GM12878 (cell line): ENCODE results near the gene MYH10. TPM values are rescaled to one million over a fixed set of nuclear protein-coding genes. Genes with fewer than 3 reads are reported as not detected.
A peak's percentile ranks its signal among the peaks of the same experiment; 100 is the strongest.

Experiments used
- ATAC-seq: fragments of 200-7000 bp; cut with Tn5 transposase; 3 replicates; pipeline ENCODE4 v1.9.1; 2020; ENCODE audit warnings: mild to moderate bottlenecking, moderate library complexity
- BruUV-seq: library from RNA; stranded (reverse); fragments of 400-500 nt; replicated peaks from 2 replicates; lab custom pipeline; 2021; lab: Mats Ljungman, UMichigan
- CTCF ChIA-PET: fragments of 300-600 bp; sonication (Branson Sonifier 250); formaldehyde crosslinking; extraction: SDS; loops from one replicate; lab custom pipeline; 2021; ENCODE audit warnings: inconsistent platforms; lab: Yijun Ruan, JAX
- POLR2A ChIA-PET: fragments of 350-600 bp; formaldehyde crosslinking; extraction: SDS; loops from one replicate; lab custom pipeline; 2021; ENCODE audit warnings: inconsistent platforms; lab: Charles Lee
- RAD21 ChIA-PET: fragments of 300-600 bp; sonication (Branson Sonifier 250); formaldehyde crosslinking; loops from one replicate; lab custom pipeline; 2023; ENCODE audit warnings: antibody characterized with exemption; ENCODE audit not compliant: unreplicated experiment; lab: Charles Lee
- SMC1A ChIA-PET: fragments of 300-600 bp; sonication (Branson Sonifier 250); formaldehyde crosslinking; loops from one replicate; lab custom pipeline; 2023; ENCODE audit not compliant: unreplicated experiment, uncharacterized antibody; lab: Charles Lee
- DNase-seq: peaks from one replicate; pipeline ENCODE4 v3.0.0-alpha.2; 2011; ENCODE audit warnings: low read depth, low spot score
- FAIRE-seq: peaks from 3 replicates; lab custom pipeline; 2011; peaks lifted over from hg19 to GRCh38; lab: Jason Lieb, UNC
- H2AFZ ChIP-seq: 2 replicates; pipeline ENCODE4 v1.6.0; 2011; ENCODE audit warnings: low read depth, low read length, control low read depth; ENCODE audit not compliant: control insufficient read depth
- H3K27ac ChIP-seq: 2 replicates; pipeline ENCODE4 v1.5.1; 2011; ENCODE audit warnings: control low read depth; ENCODE audit not compliant: control insufficient read depth, insufficient read depth
- H3K27me3 ChIP-seq, 2 experiments: replicated peaks in 1 of 2; 2 replicates each; pipeline versions ENCODE4 v1.6.0 to v1.6.1; 2011; ENCODE audit warnings: low read length in 1 of 2; ENCODE audit not compliant: control insufficient read depth in 2 of 2, insufficient read depth in 2 of 2
- H3K36me3 ChIP-seq, 2 experiments: 2 replicates each; pipeline ENCODE4 v1.5.1; 2011; ENCODE audit warnings: low read length in 1 of 2; ENCODE audit not compliant: control insufficient read depth in 2 of 2, insufficient read depth in 2 of 2
- H3K4me1 ChIP-seq: 2 replicates; pipeline ENCODE4 v1.6.1; 2011; ENCODE audit warnings: mild to moderate bottlenecking, low read length, moderate library complexity, mixed read lengths; ENCODE audit not compliant: control insufficient read depth, insufficient read depth
- H3K4me2 ChIP-seq: 2 replicates; pipeline ENCODE4 v1.6.0; 2011; ENCODE audit warnings: control low read depth; ENCODE audit not compliant: control insufficient read depth, insufficient read depth
- H3K4me3 ChIP-seq: fragments of 200-600 bp; sonication (generic); 2 replicates; pipeline ENCODE4 v1.5.1; 2016
- H3K79me2 ChIP-seq: 2 replicates; pipeline ENCODE4 v1.6.0; 2011; ENCODE audit warnings: low read length; ENCODE audit not compliant: control insufficient read depth, insufficient read depth
- H3K9ac ChIP-seq: 2 replicates; pipeline ENCODE4 v1.8.0; 2011; ENCODE audit warnings: low read length, control low read depth, mixed read lengths; ENCODE audit not compliant: control insufficient read depth, insufficient read depth
- H3K9me3 ChIP-seq: replicated peaks from 3 replicates; pipeline ENCODE4 v1.5.1; 2011; ENCODE audit warnings: mild to moderate bottlenecking, low read length; ENCODE audit not compliant: control insufficient read depth, insufficient read depth
- H4K20me1 ChIP-seq: 2 replicates; pipeline ENCODE4 v1.6.0; 2011; ENCODE audit not compliant: control insufficient read depth, insufficient read depth
- BRCA1 ChIP-seq: IDR thresholded peaks from 2 replicates; pipeline ENCODE4 v1.6.1; 2011; ENCODE audit warnings: low read depth, low read length, improper control_type of control experiment
- CTCF ChIP-seq, 3 experiments: IDR thresholded peaks in 2 of 3; conservative IDR thresholded peaks in 1 of 3; 2 replicates each; pipeline ENCODE4 v1.5.1; 2011; ENCODE audit warnings: low read depth in 3 of 3, low read length in 3 of 3, mild to moderate bottlenecking in 3 of 3, control low read depth in 2 of 3, moderate library complexity in 2 of 3, inconsistent platforms in 1 of 3, mixed read lengths in 1 of 3; ENCODE audit not compliant: control insufficient read depth in 2 of 3, insufficient read depth in 1 of 3; ENCODE audit errors: extremely low read depth in 1 of 3
- RAD21 ChIP-seq: IDR thresholded peaks from 2 replicates; pipeline ENCODE4 v1.6.1; 2011; ENCODE audit warnings: mild to moderate bottlenecking, low read depth, low read length, moderate library complexity; ENCODE audit not compliant: insufficient read depth
- RAD51 ChIP-seq: fragments of 450-650 bp; IDR thresholded peaks from 2 replicates; pipeline ENCODE4 v1.6.1; 2016; ENCODE audit warnings: moderate library complexity, mild to moderate bottlenecking, inconsistent platforms
- RB1 ChIP-seq: fragments of 450-650 bp; formaldehyde crosslinking; IDR thresholded peaks from 2 replicates; pipeline ENCODE4 v1.6.1; 2017; ENCODE audit warnings: mild to moderate bottlenecking, borderline replicate concordance
- RELA ChIP-seq: fragments of 450-650 bp; IDR thresholded peaks from 2 replicates; pipeline ENCODE4 v1.8.0; 2014; ENCODE audit warnings: borderline replicate concordance; ENCODE audit not compliant: partially characterized antibody
- RFX5 ChIP-seq: IDR thresholded peaks from 2 replicates; pipeline ENCODE4 v1.6.1; 2011; ENCODE audit warnings: low read depth, low read length, improper control_type of control experiment
- SKIL ChIP-seq: fragments of 450-650 bp; IDR thresholded peaks from 2 replicates; pipeline ENCODE4 v1.6.1; 2017; ENCODE audit warnings: mild to moderate bottlenecking, low read depth, inconsistent platforms; ENCODE audit not compliant: poor library complexity, severe bottlenecking
- WGBS: methylation state at CpG from one replicate; pipeline ENCODE4 v1.1.6; 2016; ENCODE audit warnings: low lambda C conversion rate; ENCODE audit not compliant: insufficient replicate concordance, insufficient coverage; ENCODE audit errors: missing lambda C conversion rate; 5-methylcytosine and 5-hydroxymethylcytosine counted together
- in situ Hi-C: fragments of 300-500 bp; cut with MboI; formaldehyde crosslinking; loops from 9 replicates; pipeline ENCODE4 v1.14.3; 2018; ENCODE audit warnings: mixed read lengths
- intact Hi-C: fragments of 100-400 bp; cut with micrococcal nuclease; formaldehyde crosslinking; loops from one replicate; pipeline ENCODE4 v1.14.2; 2022; ENCODE audit not compliant: unreplicated experiment
- polyA plus RNA-seq, 11 experiments: library from polyadenylated mRNA; depleted of rRNA in 4 of 11; unstranded in 6 of 11; stranded (reverse) in 5 of 11; fragments of >200 nt; fragmentation: Nextera tagmentation in 4 of 11; fragmentation: Illumina TruSeq in 1 of 11; extraction: Ambion mirVana in 4 of 11; extraction: Trizol in 1 of 11; gene quantifications; 1 replicate in 1 of 11; 2 replicates in 10 of 11; pipeline versions ENCODE4 v1.2.1 to v1.2.3, GENCODE V29; 2011 to 2016; ENCODE audit warnings: inconsistent platforms in 2 of 11, missing spikeins in 2 of 11, low read depth in 1 of 11
- total RNA-seq, 4 experiments: library from RNA; depleted of rRNA in 3 of 4; stranded (reverse); fragments of >200 nt in 3 of 4; fragmentation: Illumina TruSeq in 1 of 4; extraction: Trizol in 1 of 4; gene quantifications; 2 replicates each; pipeline versions ENCODE4 v1.2.1 to v1.2.3, GENCODE V29; 2013 to 2021

MYH10 gene
- total and polyA plus RNA-seq, 10 of the 15 experiments (the other 5 are each of a cell fraction or from before 2014, with no cell fraction given) = 0.33 to 7.1 (median 1.0) TPM

GRCh38 chr17:8651013-8651412, 20.5 kb upstream of the MYH10 start:
- H3K4me3 ChIP-seq = no peak overlapping the region
- SMC1A ChIA-PET = interaction anchor here (1.0 kb wide), 1 partner anchor 10 kb away, joined by 4 read pairs; no protein-coding TSS in a partner anchor
- TF ChIP-seq BRCA1 = no peak
- TF ChIP-seq RAD21 = 0 out of 2 replicates have a peak, but pooled peaks have one; percentile 8
- TF ChIP-seq CTCF (IDR thresholded peaks at IDR 0.05 in 2 of 3, conservative IDR thresholded peaks at IDR 0.05 in 1 of 3; ENCODE audit: control insufficient read depth in 2 of 3, extremely low read depth in 1 of 3, insufficient read depth in 1 of 3, low read depth in 3 of 3, low read length in 3 of 3) = peak in 2 of 3 experiments; percentile 8 to 15; a peak in 1 of 6 replicates
- TF ChIP-seq RAD51 = no peak
- no peak for TF ChIP-seq RELA
- TF ChIP-seq RFX5 = no peak
- no peak for TF ChIP-seq SKIL
- no peak for TF ChIP-seq RB1
- TF ChIP-seq, all 136 proteins: peak for 2
- in situ Hi-C loops = no loop called here
- ChIA-PET POLR2A (interaction anchor here (0.6 kb wide), 1 partner anchor 329 kb away, joined by 4 read pairs; no protein-coding TSS in a partner anchor), RAD21 (no interaction called here), CTCF (interaction anchor here (1.7 kb wide), 1 partner anchor 241 kb away, joined by 7 read pairs; no protein-coding TSS in a partner anchor)
- FAIRE-seq (no peak), DNase-seq (no peak), ATAC-seq (no peak)
- Histone ChIP-seq H3K27ac (no peak overlapping the region), H3K4me2 (no peak overlapping the region), H4K20me1 (no peaks in the 10 kb centered on the region), H3K9ac (no peak overlapping the region), H3K9me3 (no peaks in the 10 kb centered on the region; the same call in 2 of the 3 replicates), H3K36me3 (no peaks in the 10 kb centered on the region), H3K27me3 (peaks cover 0 to 2% of the 10 kb centered on the region in 2 experiments; a peak in 1 of 4 replicates), H2AFZ (no peak overlapping the region), H3K79me2 (no peaks in the 10 kb centered on the region), H3K4me1 (no peaks in the 10 kb centered on the region)
- BruUV-seq = no TSS peak
- WGBS = 0% methylated on average over 4 of the region's 4 CpGs
- intact Hi-C loops = no loop called here
